HCEC 1CT (cell line): ENCODE results near the gene MICAL3.
"Not testable (repeated sequence)": the region's sequence is repeated elsewhere in the genome, so short reads cannot be mapped to it uniquely, and the experiment has no call there.

ENCODE experiments used
- DNase-seq: peaks from one replicate; pipeline ENCODE4 v3.0.0-alpha.2; 2017

Gene MICAL3

GRCh38 chr22:17995256-17995655, 29.1 kb downstream of the MICAL3 start:
- DNase-seq, result not testable (repeated sequence)

- no peak for DNase-seq
Measured at GRCh38 chr22:17994424-17995108, 29.8 kb downstream of the MICAL3 start.

DNA sequence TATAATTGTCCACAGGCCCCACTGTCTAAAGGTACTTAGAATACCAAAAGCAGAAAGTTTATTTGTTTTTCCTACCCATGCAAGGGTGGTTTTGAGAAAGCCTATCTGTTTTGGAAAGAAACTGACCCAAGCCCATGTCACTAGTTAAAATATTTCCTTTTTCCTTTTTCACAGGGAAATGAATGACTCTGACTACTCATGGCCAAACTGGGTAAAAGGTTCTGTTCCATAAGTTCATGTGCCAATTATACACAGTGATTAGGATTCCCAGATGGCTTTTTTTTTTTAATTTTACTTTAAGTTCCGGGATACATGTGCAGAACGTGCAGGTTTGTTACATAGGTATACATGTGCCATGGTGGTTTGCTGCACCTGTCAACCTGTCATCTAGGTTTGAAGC, 31.4 kb downstream of the MICAL3 start:
- not testable (repeated sequence) for DNase-seq

DNA sequence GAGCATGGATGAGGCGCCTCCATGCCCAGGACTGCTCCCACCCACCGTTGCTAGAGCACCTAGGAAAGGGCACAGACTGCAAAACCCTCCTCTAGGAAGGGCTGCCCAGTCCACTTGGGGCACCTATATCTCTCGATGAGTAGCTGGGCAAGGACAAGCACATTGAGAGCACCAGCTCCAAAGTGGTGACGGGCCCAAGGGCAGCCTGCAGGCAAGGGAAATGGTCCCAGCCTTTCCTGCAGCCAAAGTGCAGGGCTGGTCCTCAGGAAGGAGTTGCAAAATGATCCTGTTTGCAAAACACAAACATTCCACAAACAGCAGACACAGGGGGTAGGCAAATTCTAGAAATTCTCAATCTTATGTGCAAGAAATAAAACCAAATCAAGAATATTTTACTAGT, 32.4 kb downstream of the MICAL3 start:
- DNase-seq, result not testable (repeated sequence)

- DNase-seq, result no peak
Measured at GRCh38 chr22:17990942-17991341, 33.4 kb downstream of the MICAL3 start.

GRCh38 chr22:17990147-17990546, 34.2 kb downstream of the MICAL3 start:
- no peak for DNase-seq

- no peak for DNase-seq
Measured at GRCh38 chr22:17988800-17989513, 35.4 kb downstream of the MICAL3 start.

DNA sequence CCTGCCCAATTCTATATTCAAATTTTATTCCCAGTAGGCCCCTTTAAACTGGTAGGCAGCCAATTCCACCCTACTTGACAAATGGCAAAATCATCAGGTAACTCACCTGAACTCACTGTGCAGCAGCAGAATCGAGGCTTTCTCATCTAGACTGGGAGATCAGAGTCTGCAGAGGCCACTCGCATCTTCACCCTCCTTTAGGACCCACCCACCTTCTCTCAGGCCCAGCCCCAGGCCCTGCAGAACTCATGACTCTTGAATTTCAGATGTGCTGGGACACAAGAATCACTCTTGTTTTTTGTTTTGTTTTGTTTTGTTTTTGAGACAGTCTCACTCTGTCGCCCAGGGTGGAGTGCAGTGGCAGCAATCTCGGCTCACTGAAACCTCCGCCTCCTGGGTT, 38.8 kb downstream of the MICAL3 start:
- no peak for DNase-seq

- not testable (repeated sequence) for DNase-seq
Measured at GRCh38 chr22:17985071-17985470, 39.3 kb downstream of the MICAL3 start.

DNA sequence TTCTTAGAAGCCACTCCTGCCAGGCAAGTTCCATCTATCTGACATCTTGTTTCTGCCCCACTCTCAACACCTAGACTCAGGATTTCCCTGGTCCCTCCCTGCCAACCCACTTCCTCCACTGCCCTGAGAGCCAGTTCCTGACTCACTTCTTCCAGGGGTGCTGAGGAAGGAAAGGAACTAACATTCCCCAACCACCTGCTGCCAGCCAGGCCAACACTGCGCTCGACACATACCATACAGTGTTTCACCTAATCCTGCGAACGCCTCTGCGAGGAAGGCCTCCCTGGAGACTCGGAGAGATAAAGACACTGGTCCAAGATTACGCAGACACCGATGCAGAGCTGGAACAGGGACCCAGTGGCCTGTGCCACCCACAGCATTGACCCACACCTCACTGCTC, 40.2 kb downstream of the MICAL3 start:
- no peak for DNase-seq

- DNase-seq, result no peak
Measured at GRCh38 chr22:17982572-17983141, 41.7 kb downstream of the MICAL3 start.

DNA sequence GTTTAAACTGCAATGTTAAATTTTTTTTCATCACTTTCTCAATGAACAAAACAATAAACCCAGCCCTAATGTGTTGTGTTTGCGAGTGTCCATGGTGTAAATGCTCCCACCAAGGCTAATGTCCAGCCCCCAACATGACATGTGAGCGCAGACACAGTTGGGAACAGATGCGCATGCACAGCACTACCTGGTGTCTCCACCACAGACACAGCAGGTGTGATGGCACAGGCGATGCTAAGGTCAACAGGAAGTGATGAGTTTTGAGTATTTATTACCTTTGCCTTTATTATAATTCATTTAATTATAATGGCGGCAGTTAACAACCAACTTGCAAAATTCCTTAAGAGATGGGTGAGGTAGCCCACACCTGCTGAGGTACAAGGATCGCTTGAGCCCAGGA, 42.9 kb downstream of the MICAL3 start:
- DNase-seq, result no peak

DNA sequence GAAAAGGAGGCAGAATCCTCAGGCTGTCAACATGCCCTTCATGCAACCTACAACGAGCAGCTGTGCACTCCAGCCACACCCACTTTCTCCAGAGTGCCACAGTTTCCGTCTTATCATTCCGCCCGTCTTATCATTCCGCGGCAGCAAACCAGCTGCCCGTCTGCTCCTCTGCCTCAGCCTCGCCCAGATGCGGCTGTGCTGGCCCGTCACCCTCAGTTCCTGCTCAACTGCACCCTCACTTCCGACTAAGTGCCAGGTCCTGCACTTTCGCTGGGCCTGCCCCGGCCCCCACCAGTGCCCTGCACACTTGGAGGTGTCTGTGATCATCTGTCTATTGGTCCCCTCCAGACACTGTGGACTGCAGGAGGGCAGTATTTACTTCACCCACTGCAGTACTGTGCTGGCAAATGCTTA, 43.7 kb downstream of the MICAL3 start:
- no peak for DNase-seq

DNA sequence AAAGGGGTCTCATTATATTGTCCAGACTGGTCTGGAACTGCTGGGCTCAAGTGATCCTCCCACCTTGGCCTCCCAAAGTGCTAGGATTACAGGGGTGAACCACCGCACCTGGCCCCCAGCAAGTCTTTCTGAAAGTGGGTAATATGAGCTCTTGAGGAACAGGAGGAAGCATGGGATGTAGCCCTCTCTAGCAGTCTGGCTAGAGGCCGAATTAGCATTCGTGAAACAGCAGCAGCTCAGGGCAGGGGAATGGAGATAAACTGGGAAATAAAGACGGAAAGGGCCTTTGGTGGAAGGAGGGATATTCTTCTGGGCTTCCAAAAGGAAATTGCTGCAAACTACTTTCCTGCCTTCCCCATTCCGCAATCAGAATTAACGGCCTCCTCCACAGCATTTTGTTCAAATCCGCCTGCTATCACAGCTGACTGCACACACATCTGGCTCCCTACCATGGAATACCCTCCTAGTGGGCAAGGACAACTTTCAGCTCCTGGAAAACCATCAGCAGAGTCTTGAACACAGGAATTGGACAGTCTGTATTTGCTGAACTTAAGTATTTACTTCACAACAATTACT, 44.3 kb downstream of the MICAL3 start:
- no peak for DNase-seq

DNA sequence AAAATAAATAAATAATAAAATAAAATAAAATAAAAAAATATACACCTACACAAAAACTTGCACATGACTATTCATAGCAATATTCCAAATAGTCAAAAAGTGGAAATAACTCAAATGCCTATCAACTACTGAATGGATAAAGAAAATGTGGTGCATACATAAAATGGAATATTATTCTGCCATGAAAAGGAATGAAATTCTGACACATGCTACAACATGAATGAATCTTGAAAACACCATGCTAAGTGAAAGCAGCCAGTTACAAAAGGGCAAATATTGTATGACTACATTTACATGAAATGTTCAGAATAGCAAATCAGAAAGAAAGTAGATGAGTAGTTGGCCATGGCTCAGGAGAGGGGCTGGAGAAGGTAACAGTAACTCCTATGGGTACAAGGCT, 46.3 kb downstream of the MICAL3 start:
- DNase-seq, result no peak

GRCh38 chr22:17977371-17977770, 47.0 kb downstream of the MICAL3 start:
- no peak for DNase-seq

- no peak for DNase-seq
Measured at GRCh38 chr22:17976121-17976520, 48.2 kb downstream of the MICAL3 start.

GRCh38 chr22:17974703-17975372, 49.5 kb downstream of the MICAL3 start:
- no peak for DNase-seq

- no peak for DNase-seq
Measured at GRCh38 chr22:17974087-17974486, 50.3 kb downstream of the MICAL3 start.

DNA sequence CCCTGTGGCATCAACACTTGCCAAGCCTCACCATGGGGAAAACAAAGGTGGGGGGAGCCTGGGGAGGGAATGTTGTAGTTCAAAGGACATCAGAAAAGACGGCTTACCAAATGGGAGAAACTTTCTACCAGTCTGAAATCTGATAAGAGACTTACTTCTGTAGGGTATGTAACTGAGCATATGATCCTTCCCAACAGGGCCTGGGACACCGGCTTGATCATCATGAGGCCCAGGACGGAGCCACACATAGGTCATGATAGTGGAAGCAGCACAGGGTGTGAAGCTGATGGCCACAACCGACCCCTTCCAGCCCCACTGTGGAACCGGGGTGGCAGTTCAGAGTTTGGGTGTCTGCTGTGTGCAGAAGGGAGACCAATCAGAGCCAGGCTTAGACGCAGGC, 51.1 kb downstream of the MICAL3 start:
- no peak for DNase-seq

DNA sequence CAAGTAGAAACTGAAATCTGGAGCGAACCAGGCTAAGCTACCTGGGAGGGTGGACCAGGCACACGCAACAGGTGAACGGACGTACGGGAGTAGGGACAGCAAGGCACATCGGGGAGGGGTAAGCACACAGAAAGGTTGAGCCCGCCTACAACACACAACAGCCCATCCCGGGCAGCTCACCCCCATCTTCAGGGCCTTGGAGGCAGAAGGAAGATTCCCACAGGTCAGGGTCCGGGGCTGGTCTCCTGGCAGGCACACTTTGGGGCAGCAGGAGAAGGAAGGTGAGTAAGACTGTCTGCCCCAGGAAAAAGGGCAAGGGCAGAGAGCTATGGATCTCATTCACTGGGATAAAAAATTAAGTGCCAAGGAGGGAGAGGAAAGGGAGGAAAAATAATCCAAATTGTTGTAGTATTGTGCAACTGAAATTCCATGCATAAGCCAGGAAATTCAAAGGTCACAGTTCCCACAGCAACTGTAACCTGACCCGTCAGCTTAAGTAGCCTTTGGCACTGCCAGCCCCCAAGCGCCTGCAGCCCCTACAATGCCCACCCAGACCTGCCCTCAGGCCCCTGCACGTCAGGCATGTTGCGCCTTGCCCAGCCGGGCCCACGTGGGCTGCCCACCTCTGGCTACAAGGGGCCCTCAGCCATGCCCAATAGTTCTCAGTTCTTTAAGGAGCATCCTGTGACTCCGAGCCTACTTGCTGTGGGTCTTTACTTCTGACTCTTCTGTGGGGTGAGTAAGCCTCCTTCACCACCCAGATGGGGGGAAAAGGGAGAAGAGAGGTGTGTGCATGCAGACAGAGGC, 51.8 kb downstream of the MICAL3 start:
- peak; percentile 84 for DNase-seq

DNA sequence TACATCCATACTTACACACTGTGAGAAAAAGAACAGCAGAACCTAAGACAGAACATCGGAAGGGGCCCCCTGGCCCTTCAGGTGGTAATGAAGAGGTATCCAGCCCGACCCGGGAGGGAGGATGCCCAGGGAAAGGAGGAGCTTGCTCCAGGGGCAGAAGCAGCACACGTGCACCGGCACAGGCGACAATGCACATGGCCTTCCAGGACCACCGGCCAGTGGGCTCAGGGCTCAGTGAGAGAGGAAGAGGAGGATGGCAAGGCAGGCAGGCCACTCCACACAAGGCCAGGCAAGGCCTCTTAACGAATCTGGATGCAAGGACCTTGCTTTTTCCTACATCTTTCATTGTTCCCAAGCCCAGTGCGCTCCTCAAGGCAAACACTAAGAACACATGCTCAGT, 52.6 kb downstream of the MICAL3 start:
- no peak for DNase-seq
